Fibroblast of lung (primary cell): ENCODE data around the gene AFF2. TPM values are rescaled to one million over a fixed set of nuclear protein-coding genes. Genes with fewer than 3 reads are reported as not detected.

Source experiments
- DNase-seq, 2 donors: peaks; one replicate each; pipeline versions ENCODE4 v3.0.0 to v3.0.0-alpha.2; 2010; ENCODE audit warnings: low read depth in 2 of 2
- H2AFZ ChIP-seq: 2 replicates; pipeline ENCODE4 v1.5.1; 2012; ENCODE audit warnings: low read length, control low read depth, inconsistent platforms
- H3K27ac ChIP-seq: 2 replicates; pipeline ENCODE4 v1.5.1; 2011; ENCODE audit warnings: low read length, control low read depth; ENCODE audit not compliant: insufficient read depth
- H3K27me3 ChIP-seq: 2 replicates; pipeline ENCODE4 v1.5.1; 2011; ENCODE audit warnings: mild to moderate bottlenecking, low read length; ENCODE audit not compliant: control insufficient read depth, insufficient read depth
- H3K36me3 ChIP-seq: 2 replicates; pipeline ENCODE4 v1.5.1; 2011; ENCODE audit warnings: low read length; ENCODE audit not compliant: control insufficient read depth, insufficient read depth
- H3K4me1 ChIP-seq: 2 replicates; pipeline ENCODE4 v1.5.1; 2011; ENCODE audit warnings: low read length; ENCODE audit not compliant: control insufficient read depth, insufficient read depth; ENCODE audit errors: extremely low read depth
- H3K4me2 ChIP-seq: 2 replicates; pipeline ENCODE4 v1.5.1; 2011; ENCODE audit warnings: low read length, control low read depth; ENCODE audit not compliant: insufficient read depth; ENCODE audit errors: extremely low read depth
- H3K4me3 ChIP-seq, 4 experiments: fragments of 200-600 bp in 1 of 4; sonication (generic) in 1 of 4; replicated peaks in 1 of 4; 2 replicates each; pipeline ENCODE4 v1.5.1; 2011 to 2016; ENCODE audit warnings: low read length in 4 of 4, low read depth in 3 of 4, mild to moderate bottlenecking in 3 of 4, control low read depth in 2 of 4, inconsistent platforms in 1 of 4, mixed read lengths in 1 of 4; ENCODE audit not compliant: insufficient read depth in 1 of 4; ENCODE audit errors: control extremely low read depth in 1 of 4
- H3K79me2 ChIP-seq: 2 replicates; pipeline ENCODE4 v1.5.1; 2012; ENCODE audit warnings: mild to moderate bottlenecking, low read length, inconsistent platforms; ENCODE audit not compliant: control insufficient read depth, insufficient read depth
- H3K9ac ChIP-seq: 2 replicates; pipeline ENCODE4 v1.5.1; 2011; ENCODE audit warnings: mild to moderate bottlenecking, low read length, control low read depth; ENCODE audit not compliant: insufficient read depth
- H3K9me3 ChIP-seq: 2 replicates; pipeline ENCODE4 v1.5.1; 2012; ENCODE audit warnings: low read depth, low read length; ENCODE audit not compliant: control insufficient read depth, insufficient read depth
- H4K20me1 ChIP-seq: 2 replicates; pipeline ENCODE4 v1.5.1; 2011; ENCODE audit warnings: low read length; ENCODE audit not compliant: control insufficient read depth, insufficient read depth; ENCODE audit errors: extremely low read depth
- EZH2 ChIP-seq: IDR thresholded peaks from 2 replicates; pipeline ENCODE4 v1.5.1; 2012; ENCODE audit warnings: low read length, control low read depth, mild to moderate bottlenecking; ENCODE audit errors: missing control alignments
- polyA plus RNA-seq, 2 donors: library from polyadenylated mRNA; depleted of rRNA in 1 of 2; stranded (reverse) in 1 of 2; unstranded in 1 of 2; fragments of >200 nt; gene quantifications; 2 replicates each; pipeline ENCODE4 v1.2.1, GENCODE V29; 2011 to 2012; ENCODE audit warnings: missing spikeins in 1 of 2
- total RNA-seq: library from RNA; depleted of rRNA; stranded (reverse); fragments of >200 nt; gene quantifications from 2 replicates; pipeline ENCODE4 v1.2.1, GENCODE V29; 2014
- TF ChIP-seq, protein P1 (sequence below), 2 donors: IDR thresholded peaks in 1 of 2; conservative IDR thresholded peaks in 1 of 2; 1 replicate in 1 of 2; 2 replicates in 1 of 2; pipeline ENCODE4 v1.5.1; 2011 to 2012; ENCODE audit warnings: low read length in 2 of 2, control low read depth in 1 of 2, inconsistent platforms in 1 of 2, low read depth in 1 of 2, mild to moderate bottlenecking in 1 of 2

The AFF2 gene
- total and polyA plus RNA-seq, 2 donors (not counting 1 experiment from before 2014, with no cell fraction given): under 0.01 to 0.05 TPM

DNA sequence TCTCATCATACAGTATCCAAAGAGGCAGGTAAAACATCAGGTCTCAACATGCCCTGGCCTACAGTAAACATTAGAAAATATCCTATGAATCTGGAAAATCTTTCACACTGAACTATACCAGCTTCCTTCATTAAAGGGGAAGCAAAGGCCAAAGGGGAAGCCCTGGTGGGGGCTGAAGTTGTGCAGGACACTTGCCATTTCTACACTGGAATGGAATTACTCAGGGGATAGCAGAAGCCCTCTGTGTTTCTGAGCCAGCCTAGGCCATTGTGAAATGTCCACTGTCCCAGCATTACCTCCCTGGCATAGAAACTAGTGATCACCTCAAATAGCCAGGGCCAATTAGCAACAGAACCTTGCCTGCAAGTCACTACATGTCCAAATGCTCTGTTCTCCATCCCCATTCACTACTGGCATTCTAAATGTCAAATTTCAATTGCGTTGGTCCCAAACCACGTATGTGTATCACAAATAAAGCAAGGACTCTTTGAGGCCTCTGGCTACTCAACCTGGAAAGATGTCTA lies 429.9 kb downstream of the AFF2 start:
- Histone ChIP-seq H3K4me1 (no peaks in the 10 kb centered on the region), H3K27ac (no peak overlapping the region), H3K9ac (no peak overlapping the region), H3K36me3 (no peaks in the 10 kb centered on the region), H3K9me3 (no peaks in the 10 kb centered on the region), H3K4me3 (no peak overlapping the region), H3K27me3 (no peaks in the 10 kb centered on the region), H3K79me2 (no peaks in the 10 kb centered on the region), H3K4me2 (no peak overlapping the region), H4K20me1 (no peaks in the 10 kb centered on the region), H2AFZ (no peak overlapping the region)
- no peak for DNase-seq
- TF ChIP-seq, protein P1, sequence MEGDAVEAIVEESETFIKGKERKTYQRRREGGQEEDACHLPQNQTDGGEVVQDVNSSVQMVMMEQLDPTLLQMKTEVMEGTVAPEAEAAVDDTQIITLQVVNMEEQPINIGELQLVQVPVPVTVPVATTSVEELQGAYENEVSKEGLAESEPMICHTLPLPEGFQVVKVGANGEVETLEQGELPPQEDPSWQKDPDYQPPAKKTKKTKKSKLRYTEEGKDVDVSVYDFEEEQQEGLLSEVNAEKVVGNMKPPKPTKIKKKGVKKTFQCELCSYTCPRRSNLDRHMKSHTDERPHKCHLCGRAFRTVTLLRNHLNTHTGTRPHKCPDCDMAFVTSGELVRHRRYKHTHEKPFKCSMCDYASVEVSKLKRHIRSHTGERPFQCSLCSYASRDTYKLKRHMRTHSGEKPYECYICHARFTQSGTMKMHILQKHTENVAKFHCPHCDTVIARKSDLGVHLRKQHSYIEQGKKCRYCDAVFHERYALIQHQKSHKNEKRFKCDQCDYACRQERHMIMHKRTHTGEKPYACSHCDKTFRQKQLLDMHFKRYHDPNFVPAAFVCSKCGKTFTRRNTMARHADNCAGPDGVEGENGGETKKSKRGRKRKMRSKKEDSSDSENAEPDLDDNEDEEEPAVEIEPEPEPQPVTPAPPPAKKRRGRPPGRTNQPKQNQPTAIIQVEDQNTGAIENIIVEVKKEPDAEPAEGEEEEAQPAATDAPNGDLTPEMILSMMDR (conservative IDR thresholded peaks at IDR 0.05 in 1 of 2, IDR thresholded peaks at IDR 0.05 in 1 of 2; ENCODE audit: low read depth in 1 of 2, low read length in 2 of 2): no peak
- no peak for TF ChIP-seq EZH2

DNA sequence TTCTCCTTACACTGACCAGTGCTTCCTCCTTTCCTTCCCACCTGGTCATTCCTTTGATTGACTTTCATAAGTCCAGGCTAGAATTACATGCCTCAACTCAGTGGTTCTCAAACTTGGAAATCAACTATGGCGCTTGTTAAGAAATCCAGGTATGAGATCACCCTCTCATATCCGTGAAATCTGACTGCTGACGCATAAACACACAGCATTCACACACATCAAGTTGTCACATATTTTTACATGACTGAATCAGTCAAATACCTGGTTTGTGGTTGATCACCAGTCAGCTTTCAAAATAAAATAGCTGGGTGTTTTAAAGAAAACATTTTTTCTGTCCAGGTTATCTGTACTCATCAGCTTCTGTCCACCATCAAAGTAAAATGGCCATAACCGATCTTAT lies 433.5 kb downstream of the AFF2 start:
- Histone ChIP-seq H3K9ac (no peak overlapping the region), H4K20me1 (no peaks in the 10 kb centered on the region), H3K4me2 (no peak overlapping the region), H3K4me3 (no peak overlapping the region), H3K27me3 (no peaks in the 10 kb centered on the region), H3K9me3 (no peaks in the 10 kb centered on the region), H3K4me1 (no peaks in the 10 kb centered on the region), H3K79me2 (no peaks in the 10 kb centered on the region), H3K36me3 (no peaks in the 10 kb centered on the region), H2AFZ (no peak overlapping the region), H3K27ac (no peak overlapping the region)
- TF ChIP-seq, protein P1 (conservative IDR thresholded peaks at IDR 0.05 in 1 of 2, IDR thresholded peaks at IDR 0.05 in 1 of 2; ENCODE audit: low read depth in 1 of 2, low read length in 2 of 2): no peak
- no peak for TF ChIP-seq EZH2
- no peak for DNase-seq

DNA sequence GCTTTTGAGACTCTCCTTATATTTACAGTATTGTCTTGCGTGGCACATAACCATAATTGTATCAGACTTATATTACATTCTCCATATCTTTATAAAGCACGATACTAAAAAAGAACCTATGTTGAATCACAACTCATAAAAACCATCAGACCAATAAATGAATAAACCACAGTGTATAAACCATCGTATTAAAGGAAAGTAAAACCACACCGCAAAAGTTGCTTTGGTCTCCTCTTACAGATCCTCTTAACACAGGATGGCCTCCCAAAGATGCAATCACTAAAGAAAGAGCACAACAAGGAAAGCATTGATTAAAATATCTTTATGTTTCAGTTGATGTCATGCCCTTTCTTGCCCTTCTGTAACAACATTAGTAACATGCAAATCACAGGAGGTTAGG lies 437.9 kb downstream of the AFF2 start:
- Histone ChIP-seq H3K27me3 (no peaks in the 10 kb centered on the region), H3K27ac (no peak overlapping the region), H3K79me2 (no peaks in the 10 kb centered on the region), H4K20me1 (no peaks in the 10 kb centered on the region), H2AFZ (no peak overlapping the region), H3K4me1 (no peaks in the 10 kb centered on the region), H3K36me3 (no peaks in the 10 kb centered on the region), H3K9me3 (no peaks in the 10 kb centered on the region), H3K4me3 (no peak overlapping the region), H3K4me2 (no peak overlapping the region), H3K9ac (no peak overlapping the region)
- DNase-seq: no peak
- TF ChIP-seq EZH2: no peak
- TF ChIP-seq, protein P1 (conservative IDR thresholded peaks at IDR 0.05 in 1 of 2, IDR thresholded peaks at IDR 0.05 in 1 of 2; ENCODE audit: low read depth in 1 of 2, low read length in 2 of 2): no peak
